Measurements from ENCODE around the gene PTPN5.
"Not testable (repeated sequence)": the region's sequence is repeated elsewhere in the genome, so short reads cannot be mapped to it uniquely, and the experiment has no call there.

PTPN5 gene

DNA sequence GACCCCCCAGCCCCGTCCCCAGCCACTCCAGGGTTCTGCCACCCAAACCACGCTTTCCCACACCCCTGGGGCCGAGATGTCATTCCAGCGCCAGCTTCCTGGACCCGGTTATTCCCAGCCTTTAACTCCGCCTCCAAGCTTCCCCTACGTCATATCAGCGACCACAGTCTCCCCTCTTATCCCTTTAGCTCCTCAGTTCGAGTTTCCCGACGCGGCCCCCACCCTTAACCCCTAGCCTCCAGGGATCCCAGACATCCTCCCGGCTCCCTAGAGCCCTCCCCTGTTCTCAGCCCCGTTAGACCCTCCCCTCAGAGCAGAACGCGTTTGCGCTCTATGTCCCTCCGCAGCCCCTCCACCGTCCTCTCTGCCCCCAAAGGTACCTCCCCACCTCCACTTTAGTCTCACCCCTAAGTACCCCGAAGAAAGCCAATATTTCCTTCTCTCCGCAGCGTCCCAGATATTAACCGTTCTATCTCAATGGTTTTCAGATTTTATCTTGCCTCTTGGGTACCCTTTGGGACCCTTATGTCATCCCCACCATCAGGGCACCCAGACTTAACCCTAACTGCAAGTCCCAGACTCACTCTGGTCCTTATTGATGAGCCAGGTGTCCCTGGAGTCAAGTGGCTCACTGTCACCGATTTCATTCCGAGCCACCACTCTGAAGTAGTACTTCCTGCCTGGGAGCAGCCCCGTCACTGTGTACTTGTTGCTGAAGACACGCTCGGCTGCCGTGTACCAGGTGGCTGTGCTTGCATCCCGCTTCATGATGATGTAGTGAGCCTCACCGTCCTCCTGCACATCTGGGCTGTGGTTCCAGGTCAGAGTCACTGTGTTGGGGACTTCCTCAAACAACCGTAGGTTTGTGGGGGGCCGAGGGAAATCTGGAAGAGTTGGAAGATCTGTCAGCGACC is 85.0 kb downstream of the PTPN5 start:
- DNase-seq: peak; percentile 35

DNA sequence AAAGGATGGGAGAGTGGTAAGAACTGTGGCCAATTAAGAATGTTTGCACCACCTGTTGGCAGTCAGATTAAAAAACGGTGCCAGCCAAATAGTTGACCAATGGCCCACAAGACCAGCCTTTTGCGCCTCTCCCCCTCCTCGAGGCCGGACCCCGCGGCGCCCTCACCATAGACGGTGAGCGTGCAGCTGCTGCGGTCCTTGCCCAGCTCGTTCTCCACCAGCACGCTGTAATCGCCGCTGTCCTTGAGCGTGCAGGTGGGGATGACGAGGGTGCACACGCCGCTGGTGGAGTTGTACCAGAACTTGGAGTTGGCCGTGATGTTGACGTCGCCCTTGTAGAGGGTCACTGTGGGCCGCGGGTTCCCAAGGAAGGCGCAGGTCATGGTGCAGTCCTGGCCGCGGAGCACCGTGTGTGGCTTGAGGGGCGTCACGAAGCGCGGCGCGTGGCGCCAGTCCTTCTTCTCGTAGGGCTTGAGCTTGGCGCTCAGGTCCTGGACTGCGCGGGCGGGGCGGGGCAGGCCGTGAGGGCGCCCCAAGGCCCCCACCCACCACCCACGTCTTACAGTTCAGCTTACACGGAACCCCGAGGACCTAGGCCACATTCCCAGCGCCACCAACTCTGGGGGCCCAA is 85.8 kb downstream of the PTPN5 start:
- DNase-seq: no peak

GRCh38 chr11:18704698-18705097 is 86.9 kb downstream of the PTPN5 start:
- no peak for DNase-seq

- no peak for DNase-seq
These were observed 87.5 kb downstream of the PTPN5 start for GRCh38 chr11:18704045-18704645.

GRCh38 chr11:18703001-18703763 is 88.4 kb downstream of the PTPN5 start:
- DNase-seq: no peak

GRCh38 chr11:18701614-18702216 is 89.9 kb downstream of the PTPN5 start:
- no peak for DNase-seq

DNA sequence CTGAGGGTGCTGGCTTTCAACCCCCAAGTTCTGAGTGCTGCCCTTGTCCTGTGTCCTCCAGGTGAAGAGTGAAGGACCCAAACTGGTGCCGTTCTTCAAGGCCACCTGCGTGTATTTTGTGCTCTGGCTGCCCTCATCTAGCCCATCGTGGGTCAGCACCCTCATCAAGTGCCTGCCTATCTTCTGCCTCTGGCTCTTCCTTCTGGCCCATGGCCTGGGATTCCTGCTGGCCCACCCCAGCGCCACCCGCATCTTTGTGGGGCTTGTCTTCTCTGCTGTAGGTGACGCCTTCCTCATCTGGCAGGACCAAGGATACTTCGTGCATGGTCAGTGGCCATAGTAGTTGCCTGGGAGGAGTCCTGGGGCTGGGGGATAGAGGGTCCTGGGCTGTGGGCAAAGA is 90.7 kb downstream of the PTPN5 start:
- DNase-seq: no peak

GRCh38 chr11:18700375-18700774 is 91.2 kb downstream of the PTPN5 start:
- DNase-seq: no peak

- no peak for DNase-seq
These were observed 91.7 kb downstream of the PTPN5 start for GRCh38 chr11:18699848-18700261.

DNA sequence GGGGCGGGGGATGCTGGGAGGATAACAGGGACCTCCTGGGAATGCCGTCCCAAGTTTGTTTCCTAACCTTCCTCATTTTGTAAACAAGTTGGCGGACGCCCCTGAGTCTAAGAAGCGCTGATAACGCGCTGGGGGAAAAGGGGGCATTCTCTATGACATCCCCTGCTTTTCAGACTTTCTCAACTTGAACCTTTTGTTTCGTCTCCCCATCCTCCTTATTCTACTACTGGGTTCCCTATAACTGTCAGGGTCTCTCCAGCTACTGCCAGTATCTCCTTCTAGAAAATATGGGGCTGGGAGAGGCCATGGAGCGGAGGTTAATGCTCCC is 92.4 kb downstream of the PTPN5 start:
- no peak for DNase-seq

DNA sequence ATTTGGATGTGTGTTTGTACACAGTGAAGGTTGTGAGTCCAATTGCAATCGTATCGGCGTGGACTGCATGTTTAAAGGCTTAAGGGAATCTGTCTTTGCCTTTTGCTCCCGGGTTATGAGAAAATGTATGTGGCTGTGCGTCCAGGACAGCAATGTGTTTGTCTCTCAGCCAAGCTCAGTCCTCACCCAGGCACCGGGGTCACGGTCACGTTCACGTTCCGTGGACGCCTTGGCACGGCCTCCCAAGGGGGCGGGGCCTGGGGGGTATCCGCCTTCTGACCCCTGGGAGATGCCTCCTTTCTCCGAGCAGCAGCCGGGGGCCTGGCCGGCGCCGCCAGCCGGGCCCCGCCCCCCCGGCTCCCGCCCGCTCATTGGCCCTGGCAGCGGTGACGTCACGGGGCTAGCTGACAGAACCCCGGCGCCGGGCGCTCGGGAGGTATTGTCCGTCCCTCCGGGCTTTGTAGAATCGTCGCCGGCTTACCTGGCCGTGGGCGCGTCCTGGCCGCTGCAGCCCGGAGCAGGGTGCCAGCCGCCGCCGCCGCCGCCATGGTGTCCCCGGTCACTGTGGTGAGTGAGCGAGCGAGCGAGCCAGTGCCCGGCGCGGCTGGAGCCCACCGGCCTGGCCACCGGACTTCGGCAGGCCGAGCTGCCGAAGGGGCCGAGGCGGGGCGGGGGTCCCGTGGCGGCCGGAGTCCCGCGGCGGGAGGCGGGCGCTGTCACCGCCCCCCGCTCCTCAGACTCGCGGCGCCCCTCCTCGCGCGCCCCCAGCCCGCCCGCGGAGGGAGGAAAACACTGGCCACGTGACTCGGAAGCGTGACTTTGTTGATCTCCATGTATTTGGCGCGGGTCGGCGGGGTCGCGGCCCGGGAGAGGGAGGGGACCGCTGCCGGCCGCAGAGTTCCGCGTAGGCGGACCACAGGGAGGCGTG is 93.0 kb downstream of the PTPN5 start, which contains the start of gene TMEM86A:
TSS of gene TMEM86A (plus strand) at position 439 of the 928 bp plus-strand sequence. CDS start at position 547, 108 bp downstream.
- DNase-seq: peak; percentile 86

GRCh38 chr11:18697576-18697975 is 94.0 kb downstream of the PTPN5 start:
- DNase-seq: no peak

DNA sequence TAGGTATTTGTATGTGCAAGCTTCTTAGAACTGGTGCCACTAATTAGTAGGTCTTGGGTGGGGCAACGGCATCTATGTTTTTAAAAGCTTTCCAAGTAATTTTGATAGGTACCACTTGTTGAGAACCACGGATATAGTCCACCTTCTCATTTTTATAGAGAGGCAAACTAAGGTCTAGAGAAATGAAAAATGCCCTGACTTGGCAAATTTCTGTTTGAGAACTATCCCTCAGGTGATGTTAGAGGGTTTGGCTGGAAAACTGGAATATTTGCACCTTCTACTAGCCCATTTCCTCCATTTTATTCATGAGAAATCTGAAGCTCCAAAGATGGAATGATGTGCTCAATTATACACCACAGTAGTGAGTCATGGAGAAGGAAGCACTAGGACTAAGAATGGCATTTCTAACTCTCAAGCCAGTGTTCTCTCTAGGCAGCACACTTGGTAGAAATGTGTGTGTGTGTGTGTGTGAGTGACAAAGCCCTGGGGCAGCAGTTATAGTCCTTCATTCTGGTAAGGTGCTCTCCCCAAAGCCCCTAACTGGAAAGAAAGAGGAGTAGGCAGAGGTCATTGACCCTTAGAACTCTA is 94.9 kb downstream of the PTPN5 start:
- DNase-seq: no peak

DNA sequence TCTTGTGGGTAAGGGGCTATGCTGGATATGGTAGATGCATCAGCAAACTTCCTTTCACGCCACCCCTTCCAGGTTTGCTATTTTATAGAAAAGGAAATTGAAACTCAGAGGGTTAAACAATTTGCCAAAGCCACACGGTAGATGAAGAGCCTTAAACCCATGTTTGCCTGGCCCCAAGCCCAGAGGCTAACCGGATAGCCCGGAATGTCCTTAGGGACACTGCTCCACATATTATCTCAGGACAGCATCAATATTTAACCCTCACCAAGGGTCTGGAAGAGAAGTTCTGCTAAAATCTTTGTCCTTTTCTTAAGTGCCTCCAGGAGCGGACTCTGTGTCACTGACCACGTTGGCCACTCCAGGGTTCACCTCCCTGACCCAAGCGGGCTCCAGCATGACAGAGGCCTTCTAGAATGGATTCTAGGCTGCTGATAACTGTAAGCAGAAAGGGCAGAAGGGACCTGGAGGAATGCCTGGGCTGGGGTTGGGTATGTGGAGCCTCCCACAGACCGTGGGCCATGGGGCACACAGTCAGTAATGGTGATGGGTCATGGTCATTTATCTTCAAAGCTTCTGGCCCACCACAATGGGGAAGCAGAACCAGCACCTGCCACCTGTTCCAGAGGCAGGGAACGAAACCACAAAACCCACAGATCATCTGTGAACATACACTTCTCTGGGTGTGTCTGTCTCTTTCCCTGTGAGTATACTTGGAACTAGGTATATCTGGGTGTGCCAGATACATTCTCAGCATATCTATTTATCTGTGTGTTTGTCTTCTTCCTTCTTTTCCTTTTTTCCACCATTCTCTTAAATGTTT is 98.4 kb downstream of the PTPN5 start:
- DNase-seq: no peak

GRCh38 chr11:18691467-18692140 is 100.0 kb downstream of the PTPN5 start:
- DNase-seq: not testable (repeated sequence)

GRCh38 chr11:18684267-18684666 is 107.3 kb downstream of the PTPN5 start:
- DNase-seq: no peak

DNA sequence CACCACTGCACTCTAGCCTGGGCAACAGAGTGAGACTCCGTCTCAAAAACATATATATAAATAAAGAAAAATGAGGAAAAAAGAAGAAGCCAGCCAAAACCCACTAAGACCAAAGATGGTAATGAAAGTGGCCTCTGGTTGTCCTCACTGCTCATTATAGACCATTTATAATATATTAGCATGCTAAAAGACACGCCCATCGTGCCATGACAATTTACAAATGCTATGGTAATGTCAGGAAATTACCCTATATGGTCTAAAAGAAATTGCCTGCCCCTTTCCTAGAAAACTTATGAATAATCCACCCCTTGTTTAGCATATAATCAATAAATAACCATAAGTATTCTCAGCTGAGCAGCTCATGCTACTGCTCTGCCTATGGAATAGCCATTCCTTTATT is 109.1 kb downstream of the PTPN5 start:
- no peak for DNase-seq

- DNase-seq: not testable (repeated sequence)
These were observed 109.6 kb downstream of the PTPN5 start for GRCh38 chr11:18681949-18682348.

Data from activated CD4-positive, alpha-beta T cell treated with anti-CD3 and anti-CD28 coated beads for 1 hour (primary cell).